ENCODE results near the gene HDGFL2.
A peak's percentile ranks its signal among the peaks of the same experiment; 100 is the strongest.
"Not testable (repeated sequence)": the region's sequence is repeated elsewhere in the genome, so short reads cannot be mapped to it uniquely, and the experiment has no call there.

HDGFL2 gene

DNA sequence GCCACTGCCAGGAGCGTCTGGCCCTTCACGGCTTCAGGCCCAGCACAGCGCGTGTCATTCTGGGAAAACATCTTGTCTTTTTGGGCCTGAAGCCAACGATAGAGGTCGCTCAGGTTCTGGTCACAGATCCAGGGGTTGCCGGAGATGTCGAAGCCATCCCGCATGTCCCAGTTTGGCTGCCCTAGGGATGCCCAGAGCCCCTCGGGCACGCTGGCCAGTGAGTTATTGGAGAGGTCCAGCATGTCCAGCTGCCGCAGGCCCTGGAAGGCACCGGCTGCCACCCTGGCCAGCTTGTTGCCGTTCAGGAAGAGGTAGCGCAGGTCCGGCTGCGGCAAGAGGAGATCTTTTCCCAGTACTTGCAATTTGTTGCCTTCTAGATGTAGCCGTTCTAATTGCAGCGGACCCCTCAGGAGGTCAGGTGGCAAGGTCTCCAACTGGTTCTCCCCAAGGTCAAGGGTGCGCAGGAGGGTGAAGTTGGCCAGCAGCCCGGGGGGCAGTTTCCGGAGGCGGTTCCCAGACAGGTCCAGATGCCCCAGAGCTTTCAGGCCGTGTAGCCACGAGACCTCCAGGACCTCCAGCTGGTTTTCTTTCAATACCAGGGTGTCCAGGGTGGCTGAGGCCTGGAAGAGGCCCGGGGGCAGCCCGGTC is 66.0 kb downstream of the HDGFL2 start:
- no peak for DNase-seq

GRCh38 chr19:4538601-4538954 is 66.5 kb downstream of the HDGFL2 start:
- no peak for DNase-seq

- no peak for DNase-seq
These were observed 67.1 kb downstream of the HDGFL2 start for GRCh38 chr19:4539169-4539692.

- peak; percentile 95 for DNase-seq
These were observed 67.8 kb downstream of the HDGFL2 start, which contains the start of gene LRG1 for GRCh38 chr19:4539693-4540581. TSS of gene LRG1 (minus strand) at chr19:4540036. CDS start at chr19:4540013, 23 bp downstream.

DNA sequence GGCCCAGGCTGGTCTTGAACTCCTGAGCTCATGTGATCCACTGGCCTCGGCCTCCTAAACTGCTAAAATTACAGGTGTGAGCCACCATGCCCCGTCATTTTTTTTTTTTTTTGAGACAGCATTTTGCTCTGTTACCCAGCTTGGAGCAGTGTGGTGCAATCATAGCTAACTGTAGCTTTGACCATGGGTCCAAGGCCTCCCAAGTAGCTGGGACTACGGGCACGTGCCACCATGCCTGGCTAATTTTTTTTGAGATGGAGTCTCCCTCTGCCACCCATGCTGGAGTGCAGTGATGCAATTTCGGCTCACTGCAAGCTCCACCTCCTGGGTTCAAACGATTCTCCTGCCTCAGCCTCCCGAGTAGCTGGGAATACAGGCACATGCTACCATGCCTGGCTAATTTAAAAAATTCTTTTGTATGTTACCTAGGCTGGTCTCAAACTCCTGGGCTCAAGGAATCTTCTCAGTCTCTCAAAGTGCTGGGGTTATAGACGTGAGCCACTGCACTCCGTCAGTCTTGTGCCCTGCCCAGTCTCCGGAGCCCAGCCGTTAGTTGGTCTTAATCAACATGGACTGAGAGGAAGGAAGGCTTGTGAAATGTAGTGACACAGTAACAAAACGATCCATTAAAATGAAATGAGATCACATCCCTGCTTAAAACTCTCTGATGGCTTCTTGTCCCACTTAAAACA is 69.2 kb downstream of the HDGFL2 start:
- no peak for DNase-seq

GRCh38 chr19:4541806-4542145 is 69.7 kb downstream of the HDGFL2 start:
- DNase-seq = not testable (repeated sequence)

DNA sequence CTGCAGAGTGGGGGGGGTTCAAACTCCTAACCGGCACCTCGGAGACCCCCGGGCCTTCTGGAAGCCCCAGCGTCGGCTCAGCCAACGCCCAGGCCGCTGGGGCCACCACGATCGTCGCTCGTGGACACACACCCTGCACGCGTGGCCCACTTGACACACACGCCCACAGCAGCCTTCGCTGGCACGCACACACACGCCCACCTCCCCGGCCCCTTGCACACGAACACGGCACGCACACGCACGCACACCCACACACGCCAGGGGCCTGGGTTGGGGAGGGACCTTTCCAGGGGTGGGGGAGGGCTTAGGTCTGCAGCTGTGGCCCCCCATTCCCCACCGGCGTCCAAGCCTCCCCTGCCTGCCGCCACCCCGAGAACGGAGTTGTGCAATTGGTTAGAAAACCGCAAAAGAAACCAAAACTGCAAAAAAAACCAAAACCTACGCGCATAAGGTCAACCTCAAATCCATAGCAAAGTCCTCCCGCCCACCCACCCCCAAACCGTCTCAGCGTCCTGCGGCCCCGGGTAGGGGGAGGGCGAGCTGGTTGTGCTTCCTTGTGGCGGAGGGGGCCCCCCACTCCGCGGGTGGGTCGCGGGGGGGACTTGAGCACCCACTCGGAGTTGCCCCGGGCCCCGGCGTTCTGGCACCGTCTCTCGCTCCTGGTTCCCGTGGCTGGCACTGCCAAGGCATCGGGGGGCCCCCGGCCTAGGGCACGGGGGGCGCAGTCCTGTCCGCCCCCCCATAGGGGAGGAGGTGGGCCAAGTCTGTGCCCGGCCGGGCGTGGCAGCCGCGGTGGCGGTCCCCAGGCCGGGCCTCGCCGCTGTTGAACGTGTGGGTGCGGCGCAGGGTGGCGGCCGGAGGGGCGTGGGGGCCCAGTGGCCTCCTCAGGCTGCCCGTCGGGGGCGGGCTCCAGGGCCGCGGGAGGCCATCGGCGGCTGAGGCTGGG is 71.1 kb downstream of the HDGFL2 start:
- peak; percentile 79 for DNase-seq

DNA sequence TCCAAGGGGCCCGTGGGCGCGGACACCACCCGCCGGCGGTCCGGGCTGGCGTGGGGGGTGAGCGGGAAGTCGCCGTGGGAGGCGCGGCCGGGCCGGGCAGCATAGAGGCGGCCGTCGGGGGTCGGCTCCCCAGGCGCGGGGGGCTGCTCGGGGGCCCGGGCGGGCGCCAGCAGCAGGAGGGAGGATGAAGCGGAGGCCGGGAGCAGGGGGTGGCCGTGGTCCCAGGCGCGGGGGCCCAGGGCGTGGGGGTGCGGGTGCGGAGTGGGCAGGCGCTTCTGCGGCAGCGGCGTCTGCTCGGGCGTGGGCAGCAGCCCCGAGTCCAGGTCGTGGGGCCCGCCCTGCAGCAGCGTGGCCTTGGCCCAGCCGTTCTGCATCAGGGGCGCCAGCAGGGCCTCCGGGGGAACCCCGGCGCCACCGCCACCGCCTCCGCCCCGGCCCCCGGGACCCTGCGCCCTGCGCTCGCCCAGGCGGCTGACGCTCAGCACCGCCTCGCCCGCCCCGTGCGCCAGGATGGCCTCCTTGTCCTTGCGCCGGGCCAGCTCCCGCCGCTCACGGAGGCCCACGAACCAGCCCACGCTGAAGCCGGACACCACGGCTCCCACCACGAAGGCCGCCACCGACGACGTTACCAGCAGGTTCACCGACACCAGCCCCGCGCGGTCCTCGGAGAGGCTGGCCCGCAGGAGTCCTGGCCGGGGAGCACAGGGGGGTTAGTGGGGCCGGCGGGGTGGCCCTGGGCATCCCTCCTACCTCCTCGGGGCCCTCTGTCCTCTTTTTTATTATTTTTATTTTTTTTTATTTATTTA is 71.9 kb downstream of the HDGFL2 start:
- no peak for DNase-seq

DNA sequence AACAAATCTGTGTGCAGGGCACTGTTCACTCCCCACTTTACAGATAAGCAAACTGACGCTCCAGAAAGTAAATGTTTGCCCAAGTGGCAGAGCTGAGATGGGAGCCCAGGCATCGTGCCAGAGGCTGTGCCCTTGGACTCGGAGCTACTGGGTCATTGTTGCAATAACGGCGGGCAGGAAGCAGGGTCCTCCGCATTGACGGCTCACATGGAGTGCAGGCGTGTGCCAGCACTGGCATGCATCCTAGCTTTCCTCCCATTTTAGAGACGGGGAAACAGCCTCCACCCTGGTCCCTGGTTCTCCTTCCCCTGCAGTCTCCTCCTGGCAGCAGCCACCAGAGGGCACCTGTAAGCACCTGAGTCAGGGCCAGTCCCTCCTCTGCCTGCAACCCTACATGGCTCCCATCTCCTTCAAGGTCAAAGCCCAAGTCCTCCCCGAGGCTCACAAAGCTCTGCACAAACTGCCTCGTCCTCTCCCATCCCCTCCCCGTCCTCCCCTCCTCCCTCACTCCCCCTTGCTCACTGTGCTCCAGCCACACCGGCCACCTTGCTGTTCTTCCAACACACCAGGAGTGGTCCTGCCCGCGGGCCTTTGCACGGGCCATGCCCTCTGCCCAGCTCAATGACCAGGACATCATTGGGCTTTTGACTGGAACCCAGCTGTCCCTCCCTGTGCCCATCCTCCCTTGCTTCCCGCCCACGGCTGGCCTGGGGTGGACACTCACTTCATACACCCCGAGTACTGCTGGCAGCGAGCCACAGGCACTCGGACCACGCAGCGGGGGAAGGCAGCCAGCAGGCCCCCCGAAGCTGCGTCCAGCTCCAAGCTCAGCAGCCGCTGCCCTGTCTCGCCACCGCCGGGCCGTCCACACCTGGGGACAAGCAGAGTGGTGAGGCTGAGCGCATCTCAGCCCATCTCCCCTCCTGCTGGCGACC is 75.5 kb downstream of the HDGFL2 start:
- peak; percentile 46 for DNase-seq

- DNase-seq = no peak
These were observed 76.1 kb downstream of the HDGFL2 start for GRCh38 chr19:4548238-4548584.

DNA sequence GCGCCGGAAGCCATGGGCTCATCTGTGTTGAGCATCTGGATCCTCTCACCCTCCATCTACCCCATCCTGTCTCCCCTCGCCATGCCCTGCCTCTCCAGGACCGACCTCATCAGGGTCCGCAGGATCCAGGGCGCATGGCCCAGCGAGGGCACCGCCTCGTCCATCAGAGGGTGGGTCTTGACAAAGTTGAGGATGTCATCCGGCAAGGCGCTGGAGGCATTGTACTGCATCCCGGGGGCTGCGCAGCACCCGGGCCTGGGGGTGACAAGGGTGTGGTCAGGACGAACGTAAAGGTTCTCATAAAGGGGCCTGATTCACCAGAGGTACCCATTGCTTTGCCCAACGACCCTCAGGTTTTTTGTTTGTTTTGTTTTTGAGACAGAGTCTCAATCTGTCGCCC is 77.9 kb downstream of the HDGFL2 start:
- DNase-seq = no peak

GRCh38 chr19:4550479-4551050 is 78.5 kb downstream of the HDGFL2 start:
- DNase-seq = no peak
